Ovary (tissue), 3 donors: ENCODE results near the gene MT1HL1.

Source experiments
- CTCF ChIP-seq, 3 donors: fragments of 450-650 bp in 2 of 3; fragments of 200-600 bp in 1 of 3; IDR thresholded peaks; one replicate each; pipeline versions ENCODE4 v1.5.1 to v1.8.0; 2016 to 2022; ENCODE audit warnings: antibody characterized with exemption in 3 of 3, mild to moderate bottlenecking in 1 of 3
- POLR2A ChIP-seq: fragments of 450-650 bp; IDR thresholded peaks from one replicate; pipeline ENCODE4 v1.6.1; 2017; ENCODE audit warnings: antibody characterized with exemption, mild to moderate bottlenecking, moderate library complexity
- donor health status: DM: no; HTN: no; CAD: no.

- TF ChIP-seq CTCF (IDR thresholded peaks at IDR 0.05): peak; percentile 44 to 55 (median 46)
- no peak for TF ChIP-seq POLR2A
Observed at GRCh38 chr1:237041795-237042525, 37.7 kb upstream of the MT1HL1 start, which contains the start of gene RYR2.
